Urinary bladder (tissue), 4 donors: ENCODE data around the gene SKI. TPM values are rescaled to one million over a fixed set of nuclear protein-coding genes. Genes with fewer than 3 reads are reported as not detected.

ENCODE experiments used
- DNase-seq: peaks from one replicate; pipeline ENCODE4 v3.0.0-alpha.2; 2015; ENCODE audit errors: extremely low spot score
- H3K27ac ChIP-seq: one replicate; pipeline ENCODE4 v1.5.1; 2013; ENCODE audit warnings: low read depth, mild to moderate bottlenecking, moderate library complexity
- H3K36me3 ChIP-seq: one replicate; pipeline ENCODE4 v1.6.1; 2013; ENCODE audit warnings: mild to moderate bottlenecking, moderate library complexity; ENCODE audit not compliant: insufficient read depth
- H3K4me1 ChIP-seq: one replicate; pipeline ENCODE4 v1.6.1; 2013; ENCODE audit warnings: mild to moderate bottlenecking, moderate library complexity; ENCODE audit not compliant: insufficient read depth
- H3K4me3 ChIP-seq: one replicate; pipeline ENCODE4 v1.5.1; 2013; ENCODE audit warnings: low read depth, low read length
- WGBS: extraction: QIAGEN DNeasy Blood & Tissue Kit; methylation state at CpG from one replicate; pipeline ENCODE4 v1.1.7; 2013; 5-methylcytosine and 5-hydroxymethylcytosine counted together
- polyA plus RNA-seq: library from polyadenylated mRNA; stranded (reverse); fragments of 200-250 nt; gene quantifications from one replicate; pipeline ENCODE4 v1.2.3, GENCODE V29; 2013
- total RNA-seq: library from RNA; depleted of rRNA; stranded (reverse); fragments of >200 nt; gene quantifications from one replicate; pipeline ENCODE4 v1.2.3, GENCODE V29; 2014
- donor health status: healthy with polysubstance abuse.
- donor health status: healthy.

The SKI gene
- total and polyA plus RNA-seq, 2 donors: 27.8 to 60.5 TPM

- H3K4me1 ChIP-seq: no peaks in the 10 kb centered on the region
- H3K27ac ChIP-seq: no peak overlapping the region
- no peak overlapping the region for H3K4me3 ChIP-seq
- WGBS: 89% methylated on average over 24 of the region's 24 CpGs
- no peaks in the 10 kb centered on the region for H3K36me3 ChIP-seq
- no peak for DNase-seq
Observed at GRCh38 chr1:2340086-2340917, 112.2 kb downstream of the SKI start.

DNA sequence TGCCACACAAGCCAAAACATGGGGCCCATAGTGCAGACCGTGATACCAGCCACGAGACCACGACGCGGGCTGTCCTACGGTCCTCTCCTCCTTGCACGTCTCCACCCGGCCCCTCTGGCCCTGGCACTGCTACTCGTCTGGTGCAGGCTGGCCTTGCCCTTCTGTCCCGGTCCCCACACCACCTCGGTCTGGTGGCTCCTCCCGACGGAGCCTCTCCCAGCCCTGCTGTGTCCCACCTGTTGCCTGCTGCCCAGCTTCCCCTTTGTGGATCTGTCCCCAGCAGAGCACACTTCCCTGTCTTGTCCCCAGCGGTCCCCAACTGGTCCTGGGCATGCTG, 112.8 kb downstream of the SKI start:
- Histone ChIP-seq H3K27ac (no peak overlapping the region), H3K4me1 (no peaks in the 10 kb centered on the region), H3K4me3 (no peak overlapping the region), H3K36me3 (no peaks in the 10 kb centered on the region)
- DNase-seq: no peak
- 94% methylated on average over 14 of the region's 14 CpGs for WGBS

GRCh38 chr1:2341706-2342383, 113.7 kb downstream of the SKI start:
- H3K36me3 ChIP-seq: no peaks in the 10 kb centered on the region
- DNase-seq: no peak
- H3K4me1 ChIP-seq: no peaks in the 10 kb centered on the region
- no peak overlapping the region for H3K27ac ChIP-seq
- WGBS: 81% methylated on average over 29 of the region's 29 CpGs
- no peak overlapping the region for H3K4me3 ChIP-seq

GRCh38 chr1:2342384-2343022, 114.4 kb downstream of the SKI start:
- H3K27ac ChIP-seq: no peak overlapping the region
- no peak for DNase-seq
- H3K36me3 ChIP-seq: no peaks in the 10 kb centered on the region
- H3K4me3 ChIP-seq: no peak overlapping the region
- H3K4me1 ChIP-seq: no peaks in the 10 kb centered on the region
- WGBS: 81% methylated on average over 21 of the region's 21 CpGs

- Histone ChIP-seq H3K27ac (no peak overlapping the region), H3K36me3 (no peaks in the 10 kb centered on the region), H3K4me3 (no peak overlapping the region), H3K4me1 (no peaks in the 10 kb centered on the region)
- no peak for DNase-seq
- 89% methylated on average over 39 of the region's 39 CpGs for WGBS
Observed at GRCh38 chr1:2343023-2343935, 115.2 kb downstream of the SKI start.

DNA sequence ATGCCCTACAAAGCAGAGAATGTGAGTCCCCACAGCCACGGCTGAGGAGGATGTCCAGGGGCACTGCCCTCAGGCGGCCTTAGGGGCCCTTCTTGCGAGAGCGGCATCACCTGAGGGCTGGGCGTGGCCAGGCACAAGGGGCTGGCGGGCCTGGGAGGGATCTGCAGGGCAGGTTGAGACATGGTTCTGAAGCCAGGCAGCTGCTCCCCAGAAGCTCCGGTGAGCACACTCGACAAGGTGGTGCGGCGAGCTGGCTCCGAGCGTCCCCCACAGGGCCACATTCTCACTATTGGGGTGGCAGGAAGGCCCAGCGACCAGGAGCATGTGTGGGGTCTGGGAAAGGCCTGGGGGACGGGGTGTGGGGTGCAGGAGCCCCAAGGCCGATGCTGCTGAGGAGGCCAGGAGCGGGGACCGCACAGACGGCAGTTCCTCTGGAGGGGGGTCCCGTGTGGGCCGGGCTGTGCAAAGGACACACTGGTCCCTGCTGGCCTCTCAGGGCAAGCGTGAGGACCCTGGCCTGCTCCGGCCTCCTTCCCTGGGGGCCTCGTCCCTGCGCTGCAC, 116.1 kb downstream of the SKI start:
- H3K4me1 ChIP-seq: no peaks in the 10 kb centered on the region
- 88% methylated on average over 24 of the region's 24 CpGs for WGBS
- H3K4me3 ChIP-seq: no peak overlapping the region
- DNase-seq: peak; percentile 26
- H3K27ac ChIP-seq: no peak overlapping the region
- no peaks in the 10 kb centered on the region for H3K36me3 ChIP-seq

DNA sequence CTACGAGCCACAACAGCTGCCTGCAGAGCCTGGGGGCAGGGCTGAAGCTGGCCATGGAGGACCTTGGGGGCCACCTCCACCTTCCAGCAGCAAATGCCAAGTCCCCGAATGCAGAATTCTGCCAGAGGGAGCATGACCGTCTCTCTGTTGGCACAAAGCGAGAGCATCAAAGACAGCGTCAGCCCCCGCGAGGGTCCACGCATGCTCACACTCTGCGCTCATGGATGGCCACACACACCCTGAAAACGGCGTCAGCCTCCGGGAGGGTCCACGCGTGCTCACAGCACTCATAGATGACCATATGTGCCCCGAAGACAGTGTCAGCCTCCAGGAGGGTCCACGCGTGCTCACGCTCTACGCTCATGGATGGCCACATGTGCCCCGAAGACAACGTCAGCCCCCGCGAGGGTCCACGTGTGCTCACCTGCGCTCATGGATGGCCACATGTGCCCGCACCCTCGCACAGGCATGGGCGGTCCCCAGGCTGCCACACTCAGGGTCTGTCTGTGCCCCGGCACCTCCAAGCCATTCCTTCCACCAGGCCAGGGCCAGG, 116.7 kb downstream of the SKI start:
- Histone ChIP-seq H3K36me3 (no peaks in the 10 kb centered on the region), H3K4me1 (no peaks in the 10 kb centered on the region), H3K4me3 (no peak overlapping the region), H3K27ac (no peak overlapping the region)
- no peak for DNase-seq
- 93% methylated on average over 29 of the region's 29 CpGs for WGBS

- WGBS: 89% methylated on average over 24 of the region's 24 CpGs
- H3K4me1 ChIP-seq: no peaks in the 10 kb centered on the region
- no peak for DNase-seq
Observed at GRCh38 chr1:2345297-2346075, 117.4 kb downstream of the SKI start.

GRCh38 chr1:2346691-2347408, 118.7 kb downstream of the SKI start:
- no peak for DNase-seq
- Histone ChIP-seq H3K27ac (no peak overlapping the region), H3K4me3 (no peak overlapping the region), H3K36me3 (no peaks in the 10 kb centered on the region), H3K4me1 (no peaks in the 10 kb centered on the region)
- 93% methylated on average over 17 of the region's 17 CpGs for WGBS

More at GRCh38 chr1:2345297-2346075, 117.4 kb downstream of the SKI start:
- no peak overlapping the region for H3K4me3 ChIP-seq
- H3K27ac ChIP-seq: no peak overlapping the region
- H3K36me3 ChIP-seq: no peaks in the 10 kb centered on the region

DNA sequence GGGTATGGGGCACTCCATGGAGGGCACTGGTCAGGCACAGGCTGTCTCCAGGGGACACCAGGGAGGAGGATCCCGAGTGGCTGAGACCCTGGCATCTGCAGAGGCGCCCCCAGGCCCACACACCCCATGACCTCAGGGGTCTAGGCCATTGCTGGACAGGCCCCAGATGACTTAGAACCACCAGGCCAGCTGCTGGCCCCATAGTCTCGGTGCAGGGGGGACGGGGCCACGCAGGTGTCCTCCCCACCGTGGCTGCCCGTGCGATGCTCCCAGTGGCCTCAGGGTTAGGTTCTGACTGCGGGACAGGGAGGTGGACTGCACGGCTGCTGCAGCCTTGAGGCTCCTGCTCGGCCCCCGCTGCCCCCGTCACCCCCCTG, 119.3 kb downstream of the SKI start:
- Histone ChIP-seq H3K4me1 (no peaks in the 10 kb centered on the region), H3K4me3 (no peak overlapping the region), H3K27ac (no peak overlapping the region), H3K36me3 (no peaks in the 10 kb centered on the region)
- 93% methylated on average over 13 of the region's 13 CpGs for WGBS
- no peak for DNase-seq

DNA sequence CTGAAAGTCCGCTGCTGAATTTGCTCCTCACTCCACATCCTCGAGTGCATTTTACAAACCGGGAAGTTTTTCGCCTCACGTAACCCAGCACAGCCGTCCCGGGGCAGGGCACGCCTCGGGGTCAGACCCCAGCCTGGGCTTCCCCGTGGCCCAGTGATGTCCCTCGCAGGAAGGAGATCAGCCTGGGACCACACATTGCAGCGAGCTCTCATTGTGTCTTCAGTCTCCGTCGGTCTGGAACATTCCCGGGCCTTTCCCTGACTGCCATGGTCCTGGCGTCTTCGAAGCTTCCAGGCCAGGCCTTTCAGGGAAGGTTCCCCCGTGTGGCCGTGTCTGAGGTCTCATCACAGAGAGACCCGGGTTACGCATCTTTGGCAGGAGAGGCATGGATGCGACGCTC, 119.8 kb downstream of the SKI start:
- DNase-seq: no peak
- H3K27ac ChIP-seq: no peak overlapping the region
- no peak overlapping the region for H3K4me3 ChIP-seq
- H3K4me1 ChIP-seq: no peaks in the 10 kb centered on the region
- WGBS: 89% methylated on average over 23 of the region's 23 CpGs
- no peaks in the 10 kb centered on the region for H3K36me3 ChIP-seq
